Measurements from ENCODE around the gene ANO8. TPM values are rescaled to one million over a fixed set of nuclear protein-coding genes. Genes with fewer than 3 reads are reported as not detected.

ANO8 gene
- total and polyA plus RNA-seq, 2 of the 13 experiments (the other 11 are each of a cell fraction or from before 2014, with no cell fraction given) = 1.8 to 3.5 TPM

DNA sequence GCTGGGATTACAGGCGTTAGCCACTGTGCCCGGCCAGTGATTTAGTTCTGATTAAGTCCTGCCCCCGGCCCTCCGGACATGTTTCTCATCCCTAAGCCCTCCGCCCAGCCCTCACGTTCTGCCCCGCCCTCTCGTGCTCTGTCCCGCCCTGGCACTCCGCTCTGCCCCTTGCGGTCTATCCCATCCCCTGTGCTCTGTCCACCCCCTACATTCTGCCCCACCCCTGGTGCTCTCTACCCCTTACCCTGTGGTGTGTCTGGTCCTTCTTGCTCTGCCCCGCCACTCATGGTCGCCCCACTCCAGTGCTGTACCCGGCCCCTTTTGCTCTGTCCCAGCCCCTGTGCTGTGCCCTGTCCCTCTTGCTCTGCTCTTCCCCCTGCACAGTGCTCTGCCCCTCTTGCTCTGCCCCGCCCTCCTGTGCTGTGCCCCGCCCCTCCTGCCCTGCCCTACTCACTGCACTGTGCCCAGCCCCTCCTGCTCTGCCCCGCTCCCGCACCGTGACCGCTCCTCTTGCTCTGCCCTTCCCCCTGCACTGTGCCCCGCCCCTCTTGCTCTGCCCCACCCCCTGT is 5.7 kb upstream of the ANO8 start:
- ATAC-seq = peak; percentile 70
- ChIA-PET CTCF (ENCODE audit: low intra/inter-chr PET ratio, low total read pairs) (no interaction called here), POLR2A (interaction anchor here (1.0 kb wide), 1 partner anchor 79 kb away, joined by 4 read pairs; the partner anchor contains the start of gene MVB12A)
- peaks cover 51% of the 10 kb centered on the region for H3K4me1 ChIP-seq (ENCODE audit: insufficient read depth, low read length)
- WGBS (ENCODE audit: low lambda C conversion rate) = 27% methylated on average over 21 of the region's 21 CpGs
- BruUV-seq (replicated peaks) = no TSS peak
- peak overlapping the region; percentile 66 for H3K27ac ChIP-seq (ENCODE audit: extremely low read length, insufficient read depth, low read length)
- intact Hi-C loops (cut with micrococcal nuclease; ENCODE audit: unreplicated experiment) (loop anchor here (10.0 kb wide), 1 partner anchor 124 kb away; the partner anchor contains the start of gene NXNL1), in situ Hi-C loops (cut with HindIII; ENCODE audit: extremely low pct_ligation_motif_present, low pct_unique_long_range_greater_than_20kb) (no loop called here)
- DNase-seq (ENCODE audit: low spot score) = peak; percentile 49
- peaks cover 7% of the 10 kb centered on the region for H3K79me2 ChIP-seq (ENCODE audit: insufficient read depth, low read length)
- H2AFZ ChIP-seq (ENCODE audit: low read length) = no peak overlapping the region
- FAIRE-seq = no peak
- no peak overlapping the region; the same call in 1 of the 2 replicates for H3K9ac ChIP-seq (ENCODE audit: insufficient read depth, low read depth, low read length)
- peak overlapping the region in 2 of 3 experiments; percentile 19 to 46; a peak in 2 of 6 replicates for H3K4me3 ChIP-seq (replicated peaks in 1 of 3; ENCODE audit: insufficient read depth in 1 of 3, low read depth in 2 of 3, low read length in 3 of 3)
- no peaks in the 10 kb centered on the region; a peak in 1 of 5 replicates for H3K27me3 ChIP-seq (ENCODE audit: control insufficient read depth in 1 of 2, insufficient read depth in 2 of 2, low read length in 2 of 2)
- no peaks in the 10 kb centered on the region for H4K20me1 ChIP-seq (ENCODE audit: insufficient read depth, low read length)
- H3K9me3 ChIP-seq (ENCODE audit: low read length) = no peaks in the 10 kb centered on the region
- peaks cover 1 to 9% of the 10 kb centered on the region in 2 experiments; a peak in 1 of 5 replicates for H3K36me3 ChIP-seq (replicated peaks in 1 of 2; ENCODE audit: control insufficient read depth in 1 of 2, insufficient read depth in 2 of 2, low read length in 2 of 2)
- peak overlapping the region; percentile 72 for H3K4me2 ChIP-seq (ENCODE audit: low read depth, low read length)
- TF ChIP-seq CEBPB (IDR thresholded peaks at IDR 0.05; ENCODE audit: borderline replicate concordance, low read depth, low read length) (no peak), ZSCAN21 (CRISPR knock-in tag; IDR thresholded peaks at IDR 0.05; ENCODE audit: borderline replicate concordance) (0 out of 2 replicates have a peak, but pooled peaks have one; percentile 52), GTF3A (CRISPR knock-in tag; conservative IDR thresholded peaks at IDR 0.05) (no peak), MATR3 (CRISPR knock-in tag; IDR thresholded peaks at IDR 0.05) (no peak), MAZ (IDR thresholded peaks at IDR 0.05; ENCODE audit: borderline replicate concordance, low read depth, low read length) (peak; percentile 41; the same call in 1 of the 2 replicates), MAZ (CRISPR knock-in tag; IDR thresholded peaks at IDR 0.05; ENCODE audit: low read depth) (peak; percentile 77; the same call in 1 of the 2 replicates), RBAK (CRISPR knock-in tag; IDR thresholded peaks at IDR 0.05) (0 out of 2 replicates have a peak, but pooled peaks have one; percentile 2), PHF21A (CRISPR knock-in tag; IDR thresholded peaks at IDR 0.05) (peak; percentile 13; the same call in 1 of the 2 replicates), SPEN (CRISPR knock-in tag; IDR thresholded peaks at IDR 0.05; ENCODE audit: low read depth) (no peak), ZNF766 (CRISPR knock-in tag; IDR thresholded peaks at IDR 0.05; ENCODE audit: borderline replicate concordance) (no peak), ZSCAN25 (CRISPR knock-in tag; IDR thresholded peaks at IDR 0.05) (peak; percentile 95), SALL1 (CRISPR knock-in tag; IDR thresholded peaks at IDR 0.05) (0 out of 2 replicates have a peak, but pooled peaks have one; percentile 4), RFXAP (CRISPR knock-in tag; IDR thresholded peaks at IDR 0.05; ENCODE audit: borderline replicate concordance) (peak; percentile 12; the same call in 1 of the 2 replicates), THAP11 (CRISPR knock-in tag; IDR thresholded peaks at IDR 0.05) (no peak), ZNF343 (CRISPR knock-in tag; IDR thresholded peaks at IDR 0.05) (no peak), MYC (CRISPR knock-in tag; IDR thresholded peaks at IDR 0.05; ENCODE audit: borderline replicate concordance) (0 out of 2 replicates have a peak, but pooled peaks have one; percentile 7), SATB2 (CRISPR knock-in tag; IDR thresholded peaks at IDR 0.05) (peak; percentile 28; the same call in 1 of the 2 replicates), KDM5B (CRISPR knock-in tag; IDR thresholded peaks at IDR 0.05; ENCODE audit: borderline replicate concordance) (0 out of 2 replicates have a peak, but pooled peaks have one; percentile 4)
- TF ChIP-seq, protein P1, sequence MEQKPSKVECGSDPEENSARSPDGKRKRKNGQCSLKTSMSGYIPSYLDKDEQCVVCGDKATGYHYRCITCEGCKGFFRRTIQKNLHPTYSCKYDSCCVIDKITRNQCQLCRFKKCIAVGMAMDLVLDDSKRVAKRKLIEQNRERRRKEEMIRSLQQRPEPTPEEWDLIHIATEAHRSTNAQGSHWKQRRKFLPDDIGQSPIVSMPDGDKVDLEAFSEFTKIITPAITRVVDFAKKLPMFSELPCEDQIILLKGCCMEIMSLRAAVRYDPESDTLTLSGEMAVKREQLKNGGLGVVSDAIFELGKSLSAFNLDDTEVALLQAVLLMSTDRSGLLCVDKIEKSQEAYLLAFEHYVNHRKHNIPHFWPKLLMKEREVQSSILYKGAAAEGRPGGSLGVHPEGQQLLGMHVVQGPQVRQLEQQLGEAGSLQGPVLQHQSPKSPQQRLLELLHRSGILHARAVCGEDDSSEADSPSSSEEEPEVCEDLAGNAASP (CRISPR knock-in tag; IDR thresholded peaks at IDR 0.05; ENCODE audit: borderline replicate concordance) = no peak
- TF ChIP-seq, protein P2, sequence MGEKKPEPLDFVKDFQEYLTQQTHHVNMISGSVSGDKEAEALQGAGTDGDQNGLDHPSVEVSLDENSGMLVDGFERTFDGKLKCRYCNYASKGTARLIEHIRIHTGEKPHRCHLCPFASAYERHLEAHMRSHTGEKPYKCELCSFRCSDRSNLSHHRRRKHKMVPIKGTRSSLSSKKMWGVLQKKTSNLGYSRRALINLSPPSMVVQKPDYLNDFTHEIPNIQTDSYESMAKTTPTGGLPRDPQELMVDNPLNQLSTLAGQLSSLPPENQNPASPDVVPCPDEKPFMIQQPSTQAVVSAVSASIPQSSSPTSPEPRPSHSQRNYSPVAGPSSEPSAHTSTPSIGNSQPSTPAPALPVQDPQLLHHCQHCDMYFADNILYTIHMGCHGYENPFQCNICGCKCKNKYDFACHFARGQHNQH (CRISPR knock-in tag; IDR thresholded peaks at IDR 0.05) = 0 out of 2 replicates have a peak, but pooled peaks have one; percentile 7
- TF ChIP-seq, protein P3, sequence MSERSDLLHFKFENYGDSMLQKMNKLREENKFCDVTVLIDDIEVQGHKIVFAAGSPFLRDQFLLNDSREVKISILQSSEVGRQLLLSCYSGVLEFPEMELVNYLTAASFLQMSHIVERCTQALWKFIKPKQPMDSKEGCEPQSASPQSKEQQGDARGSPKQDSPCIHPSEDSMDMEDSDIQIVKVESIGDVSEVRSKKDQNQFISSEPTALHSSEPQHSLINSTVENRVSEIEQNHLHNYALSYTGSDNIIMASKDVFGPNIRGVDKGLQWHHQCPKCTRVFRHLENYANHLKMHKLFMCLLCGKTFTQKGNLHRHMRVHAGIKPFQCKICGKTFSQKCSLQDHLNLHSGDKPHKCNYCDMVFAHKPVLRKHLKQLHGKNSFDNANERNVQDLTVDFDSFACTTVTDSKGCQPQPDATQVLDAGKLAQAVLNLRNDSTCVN (CRISPR knock-in tag; IDR thresholded peaks at IDR 0.05; ENCODE audit: borderline replicate concordance) = 0 out of 2 replicates have a peak, but pooled peaks have one; percentile 3
